T1000 (cell line): ENCODE data around the gene SRGAP3.

Experiments used
- DNase-seq: peaks from one replicate; lab custom pipeline; 2025; ENCODE audit warnings: mixed read lengths; lab: John Stamatoyannopoulos, UW

The SRGAP3 gene

DNA sequence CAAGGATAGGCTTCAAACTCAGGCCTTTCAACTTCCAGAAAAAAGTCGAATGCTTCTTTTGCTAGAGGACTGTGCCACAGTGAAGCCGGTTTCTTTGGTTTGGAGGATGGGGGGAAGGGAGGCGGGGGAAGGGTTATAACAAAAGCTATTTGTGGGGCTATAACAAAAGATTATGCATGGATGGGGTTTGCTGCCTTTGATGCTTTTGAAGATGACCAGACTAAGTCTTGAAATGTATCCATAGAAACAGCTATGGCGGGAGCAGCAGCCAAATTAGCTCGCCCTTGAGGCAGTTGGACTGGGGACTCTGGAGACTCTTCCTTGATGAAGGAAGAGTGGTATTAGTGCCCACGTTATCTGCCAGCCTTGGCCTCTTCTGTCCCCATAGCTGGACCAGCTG lies 47.5 kb downstream of the SRGAP3 start:
- no peak for DNase-seq

DNA sequence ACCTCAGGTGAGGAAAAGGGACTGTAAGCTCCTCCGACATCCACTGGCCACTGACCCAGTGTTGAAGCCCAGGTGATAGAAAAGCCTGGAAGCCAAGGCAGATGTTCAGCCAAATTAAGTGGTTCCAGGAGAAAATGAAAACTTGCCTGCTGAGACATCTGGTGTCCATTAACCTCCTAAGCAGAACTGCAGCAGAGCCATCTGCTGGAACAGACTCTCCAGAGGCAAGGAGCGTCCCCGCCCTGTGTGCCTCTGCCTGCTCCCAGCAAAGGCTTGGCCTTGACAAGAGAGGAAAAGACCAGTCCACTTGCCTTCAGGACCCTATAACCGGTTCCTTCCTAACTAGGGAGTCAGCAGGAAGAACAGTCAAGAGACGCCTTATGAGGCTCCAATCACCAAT lies 48.2 kb downstream of the SRGAP3 start:
- no peak for DNase-seq

DNA sequence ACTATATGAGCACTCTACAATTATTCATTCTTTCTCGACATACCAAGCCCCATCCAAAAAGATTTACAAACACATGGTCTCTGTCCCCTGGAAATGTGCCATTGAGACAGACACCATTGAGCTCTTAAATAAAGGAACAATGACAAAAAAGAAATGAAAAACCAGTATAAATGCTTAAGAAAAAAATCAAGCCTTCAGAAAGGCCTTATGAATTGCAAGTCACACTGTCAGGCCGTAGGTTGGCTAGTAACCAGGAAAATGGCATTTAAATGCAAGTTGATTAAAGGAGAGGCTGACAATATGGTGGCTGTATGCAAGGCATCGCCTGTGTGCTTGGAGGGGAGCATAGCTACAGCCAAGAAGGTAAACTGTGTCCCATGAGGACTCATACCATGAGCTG lies 49.7 kb downstream of the SRGAP3 start:
- no peak for DNase-seq

DNA sequence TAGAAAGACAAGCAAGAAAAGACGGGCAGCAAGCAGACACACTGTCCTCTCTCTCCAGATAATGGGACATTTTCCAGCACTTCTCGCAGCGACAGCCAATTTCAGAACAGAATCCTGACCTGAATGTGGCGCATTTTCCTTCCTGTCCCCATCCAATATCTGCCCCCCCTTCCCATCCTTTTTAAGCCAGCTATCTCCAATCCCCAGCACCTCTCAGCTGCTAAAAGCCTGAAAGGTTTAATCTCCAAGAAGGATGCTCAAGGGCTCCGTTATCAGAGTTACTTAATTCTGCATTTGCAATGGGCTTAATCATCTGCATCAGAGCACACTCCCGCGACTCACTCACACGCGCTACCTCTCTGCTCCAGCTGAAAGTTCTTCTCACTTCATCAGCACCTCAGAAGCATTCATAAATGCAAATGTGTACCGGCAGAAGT lies 50.5 kb downstream of the SRGAP3 start:
- DNase-seq, result no peak

DNA sequence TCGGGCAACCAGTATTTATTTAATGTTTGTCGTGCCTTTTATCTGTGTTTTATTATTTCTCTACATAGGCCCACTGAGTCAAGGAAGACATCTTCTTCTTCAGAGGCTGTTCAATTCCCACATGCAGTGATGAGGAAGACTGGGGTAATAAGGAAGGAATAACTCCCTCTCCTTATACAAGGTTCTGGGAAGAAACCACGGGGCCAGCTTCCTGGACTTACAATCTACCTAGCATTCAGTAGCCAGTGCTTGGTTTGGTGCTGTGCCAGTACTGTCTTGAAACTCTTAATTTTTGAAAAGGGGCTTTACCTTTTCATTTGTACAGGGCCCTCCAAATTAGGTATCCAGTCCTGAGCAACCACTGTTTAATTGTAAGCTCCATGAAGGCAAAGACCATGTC lies 51.2 kb downstream of the SRGAP3 start:
- DNase-seq, result no peak

DNA sequence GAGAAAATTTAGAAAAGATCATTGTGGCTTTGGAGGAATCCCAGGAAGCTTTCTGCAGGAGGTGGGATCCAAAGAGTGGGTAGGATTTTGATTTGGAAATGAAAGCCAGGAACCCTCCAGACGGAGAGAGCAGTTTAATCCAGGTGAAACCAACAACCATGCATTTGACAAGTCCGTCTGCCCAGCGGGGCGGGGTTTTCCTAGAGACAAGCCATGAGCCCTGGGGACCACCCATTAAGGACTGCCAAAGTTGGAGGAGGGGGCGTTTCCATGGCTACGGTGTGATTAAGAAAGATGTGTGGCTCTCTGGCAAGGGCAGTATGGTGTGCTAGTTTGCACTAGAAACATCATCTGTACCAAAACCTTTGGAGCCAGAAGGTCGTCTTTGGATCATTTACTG lies 53.4 kb downstream of the SRGAP3 start:
- DNase-seq, result no peak

DNA sequence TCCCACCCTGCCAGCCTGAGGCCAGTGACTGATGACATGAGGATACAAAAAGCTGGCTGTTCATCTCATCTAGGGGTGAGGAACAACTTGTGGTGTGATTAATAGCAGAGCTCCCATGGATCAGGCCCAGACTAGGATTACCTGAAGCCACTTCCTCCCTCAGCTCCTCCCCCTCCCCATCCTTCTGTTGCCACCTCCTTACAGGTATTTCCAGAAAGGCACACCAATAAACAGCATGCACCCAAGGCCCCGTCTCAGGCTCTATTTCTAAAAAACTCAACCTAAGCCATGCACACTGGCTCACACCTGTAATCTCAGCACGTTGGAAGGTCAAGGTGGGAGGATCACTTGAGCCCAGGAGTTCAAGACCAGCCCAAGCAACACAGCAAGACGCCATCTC lies 54.1 kb downstream of the SRGAP3 start:
- no peak for DNase-seq

DNA sequence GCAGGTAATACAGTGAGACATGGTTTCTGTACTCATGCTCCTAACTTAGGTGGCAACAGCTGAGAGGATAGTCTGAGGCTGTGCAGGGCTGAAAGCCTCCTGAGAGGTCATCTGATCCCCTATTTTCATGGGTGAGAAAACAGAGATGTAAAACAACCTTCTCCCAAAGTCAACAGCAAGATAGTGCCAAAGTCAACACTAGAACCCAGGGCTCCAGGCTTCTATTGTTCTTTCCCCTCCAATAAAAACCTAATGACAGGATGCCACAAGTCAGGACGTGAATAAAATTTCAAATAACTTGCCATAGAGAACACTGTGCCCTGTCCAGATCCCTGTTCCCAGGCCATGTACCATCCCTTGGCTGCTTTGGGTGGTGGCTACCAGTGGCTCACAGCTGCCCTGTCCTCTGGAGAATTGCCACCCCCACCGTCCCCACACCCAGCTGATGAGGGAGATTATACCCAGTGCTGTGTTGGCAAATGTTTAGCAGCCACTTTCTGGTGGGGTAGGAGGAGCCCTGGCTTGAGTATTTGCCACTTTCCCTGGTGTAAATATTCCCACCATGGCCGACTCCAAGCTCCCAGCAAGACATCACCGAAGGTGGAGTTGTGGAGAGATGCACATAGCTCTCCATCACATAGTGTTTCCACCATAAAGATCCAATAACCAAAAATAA lies 54.8 kb downstream of the SRGAP3 start:
- no peak for DNase-seq

DNA sequence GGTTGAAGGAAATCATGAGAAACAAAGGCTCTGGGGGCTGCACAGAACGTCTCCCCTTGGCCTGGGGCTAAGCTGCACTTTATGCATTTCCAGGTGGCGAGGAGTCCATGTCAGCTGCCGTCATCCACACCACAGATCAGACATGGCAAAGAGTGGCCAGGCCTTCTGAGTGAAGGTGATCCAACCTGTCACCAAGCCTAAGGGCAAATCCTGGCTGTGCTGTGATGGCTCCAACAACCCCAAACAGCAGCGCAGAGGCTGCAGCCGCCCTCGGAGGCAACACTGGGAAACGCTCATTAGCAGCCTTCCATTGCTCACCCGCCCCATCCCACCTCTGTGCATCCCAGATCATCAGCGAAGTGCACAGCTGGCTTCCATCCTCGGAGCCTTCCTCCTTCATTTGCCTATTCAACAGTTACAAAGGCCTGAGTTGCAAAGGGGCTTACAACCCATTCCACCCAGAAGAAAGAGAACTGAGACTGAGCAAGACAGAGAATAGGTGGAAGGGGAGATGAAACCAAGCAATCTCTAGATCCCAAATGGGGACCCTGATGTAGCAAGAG lies 55.7 kb downstream of the SRGAP3 start:
- no peak for DNase-seq

DNA sequence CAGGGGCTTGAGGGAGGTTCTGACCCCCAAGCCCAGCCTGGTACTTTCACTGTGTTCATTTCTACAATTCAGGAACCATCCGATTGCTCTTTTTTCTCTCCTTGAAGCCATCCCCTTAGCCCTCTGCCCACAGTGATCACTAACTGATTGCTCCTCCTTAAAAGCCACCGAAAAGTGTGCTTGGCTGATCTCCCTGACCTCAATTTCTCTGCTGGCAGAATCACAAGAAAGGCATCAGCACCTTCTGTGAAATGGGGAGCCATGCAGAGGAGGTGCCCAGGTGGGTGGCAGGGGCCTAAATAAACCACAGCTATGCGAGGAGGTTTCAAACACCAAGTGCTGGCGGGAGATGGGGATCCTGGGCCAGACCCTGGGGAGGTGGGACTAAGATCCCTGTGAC lies 56.2 kb downstream of the SRGAP3 start:
- DNase-seq, result no peak

DNA sequence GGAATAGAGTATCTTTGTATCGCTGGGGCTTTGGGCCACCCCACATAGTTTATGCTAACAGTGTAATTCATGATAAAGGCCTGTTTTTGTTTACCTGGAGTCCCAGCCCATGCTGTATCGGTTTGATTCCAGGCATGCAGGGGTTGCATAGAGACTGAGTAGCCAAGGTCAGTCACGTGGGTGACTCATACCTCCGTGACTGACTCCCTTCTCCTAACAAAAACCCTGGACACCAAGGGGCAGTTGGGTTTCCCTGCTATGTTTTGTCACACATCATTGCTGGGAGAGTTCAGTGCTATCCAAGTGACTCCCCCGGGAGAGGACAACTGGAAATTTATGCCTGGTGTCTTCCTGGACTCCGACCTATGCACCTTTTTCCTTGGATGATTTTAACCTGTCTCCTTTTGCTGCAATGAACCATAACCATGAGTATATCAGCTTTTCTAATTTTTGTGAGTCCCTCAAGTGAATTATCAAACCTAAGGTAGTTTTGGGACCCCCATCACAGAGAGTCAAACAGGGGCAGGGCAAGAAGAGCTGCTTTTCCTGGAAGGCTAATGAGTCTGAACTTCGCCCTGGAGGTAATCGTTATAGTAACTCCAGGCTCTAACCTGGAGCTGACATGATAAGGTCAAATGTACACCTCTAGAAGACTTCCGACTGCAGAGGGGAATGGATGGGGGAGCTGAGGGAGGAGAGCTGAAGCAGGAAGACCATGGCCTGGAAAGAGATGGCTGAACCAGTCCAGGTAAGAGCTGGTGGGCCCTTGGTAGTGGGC lies 57.0 kb downstream of the SRGAP3 start:
- no peak for DNase-seq

DNA sequence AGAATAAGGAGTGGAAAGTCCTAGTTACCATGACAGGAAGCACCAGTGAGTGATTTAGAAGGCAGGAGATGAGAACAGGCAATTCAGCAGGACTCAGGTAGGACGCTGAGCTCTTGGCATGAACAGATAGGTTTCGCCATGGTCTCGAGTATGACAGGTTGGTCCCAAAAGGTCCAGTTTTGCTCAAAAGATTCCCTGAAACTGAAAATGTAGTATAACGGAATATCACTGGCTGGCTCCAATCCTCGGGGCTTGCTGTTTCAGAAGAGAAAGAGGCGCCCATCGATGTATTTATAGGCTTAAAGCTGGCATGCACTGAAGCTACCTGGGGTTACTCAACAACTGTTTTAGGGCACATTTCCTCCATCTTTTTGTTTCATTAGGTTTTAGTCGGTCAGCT lies 59.2 kb downstream of the SRGAP3 start:
- no peak for DNase-seq

DNA sequence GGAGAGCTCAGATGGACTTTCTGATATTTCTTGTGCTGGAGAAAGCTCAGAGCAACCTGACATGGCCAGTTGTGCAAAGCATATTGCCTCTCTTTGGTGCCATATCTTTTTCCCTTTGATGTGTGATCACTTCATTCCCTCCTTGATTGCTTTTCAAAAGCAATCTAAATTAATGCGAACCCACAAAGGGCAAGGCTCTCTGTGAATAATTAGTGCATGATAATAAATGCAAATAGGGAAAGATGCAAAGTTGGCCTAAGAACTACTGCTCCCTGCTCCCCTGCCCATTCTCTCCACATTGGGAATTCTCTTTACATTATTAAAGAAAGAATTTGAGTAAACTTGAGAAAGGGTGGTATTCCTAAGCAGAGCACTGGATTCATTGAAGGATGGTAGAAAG lies 60.9 kb downstream of the SRGAP3 start:
- no peak for DNase-seq

DNA sequence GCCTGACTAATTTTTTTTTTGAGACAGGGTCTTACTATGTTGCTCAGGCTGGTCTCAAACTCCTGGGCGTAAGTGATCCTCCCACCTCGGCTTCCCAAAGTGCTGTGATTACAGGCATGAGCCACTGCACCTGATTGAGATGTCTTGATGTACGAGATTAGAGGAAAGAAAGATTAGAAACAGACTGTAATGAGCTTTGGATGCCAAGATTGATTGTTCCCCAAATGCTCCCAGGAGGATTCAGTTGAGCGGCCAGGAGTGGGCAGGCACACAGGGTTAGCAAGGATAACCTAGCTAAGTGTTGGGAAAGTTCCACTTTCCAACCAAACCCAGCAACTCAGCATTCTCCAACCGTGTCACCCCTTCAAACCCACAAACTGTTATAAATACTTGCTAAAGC lies 63.7 kb downstream of the SRGAP3 start:
- DNase-seq, result no peak

DNA sequence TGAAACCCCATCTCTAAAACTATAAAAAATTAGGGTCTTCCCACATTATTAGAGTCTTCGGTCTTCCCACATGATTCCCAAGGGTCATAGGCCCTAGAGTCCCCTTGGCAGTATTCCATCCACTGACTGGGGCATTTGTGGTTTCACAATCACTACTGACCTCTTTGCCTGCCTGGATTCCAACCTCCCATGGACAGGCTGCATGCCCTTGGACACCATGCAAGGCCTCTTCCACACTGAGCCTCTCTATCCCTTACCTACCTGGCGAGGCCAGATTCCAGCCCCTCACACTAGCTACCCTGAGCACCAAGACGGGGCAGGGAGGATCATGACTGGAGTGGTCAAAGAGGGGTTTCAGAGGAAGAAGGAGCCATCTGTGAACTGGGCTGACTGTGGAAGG lies 64.4 kb downstream of the SRGAP3 start:
- no peak for DNase-seq

DNA sequence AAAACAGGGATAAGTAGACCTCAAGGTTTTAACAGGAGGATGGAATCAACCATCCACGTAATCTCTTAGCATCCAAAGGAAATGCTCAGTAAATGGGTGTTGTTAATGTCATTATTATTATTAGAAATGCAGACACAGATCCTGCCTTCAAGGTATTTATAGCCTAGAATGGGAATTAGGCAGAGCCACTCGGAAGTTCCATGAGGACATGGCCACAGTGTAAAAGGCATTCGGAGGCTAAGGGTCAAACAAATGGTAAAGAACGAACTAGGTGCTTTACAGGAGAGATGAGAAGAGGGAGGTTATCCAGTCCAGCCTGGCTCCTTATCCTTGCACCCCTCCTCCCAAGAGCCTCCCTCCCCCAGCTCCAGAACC lies 65.0 kb downstream of the SRGAP3 start:
- DNase-seq, result no peak

DNA sequence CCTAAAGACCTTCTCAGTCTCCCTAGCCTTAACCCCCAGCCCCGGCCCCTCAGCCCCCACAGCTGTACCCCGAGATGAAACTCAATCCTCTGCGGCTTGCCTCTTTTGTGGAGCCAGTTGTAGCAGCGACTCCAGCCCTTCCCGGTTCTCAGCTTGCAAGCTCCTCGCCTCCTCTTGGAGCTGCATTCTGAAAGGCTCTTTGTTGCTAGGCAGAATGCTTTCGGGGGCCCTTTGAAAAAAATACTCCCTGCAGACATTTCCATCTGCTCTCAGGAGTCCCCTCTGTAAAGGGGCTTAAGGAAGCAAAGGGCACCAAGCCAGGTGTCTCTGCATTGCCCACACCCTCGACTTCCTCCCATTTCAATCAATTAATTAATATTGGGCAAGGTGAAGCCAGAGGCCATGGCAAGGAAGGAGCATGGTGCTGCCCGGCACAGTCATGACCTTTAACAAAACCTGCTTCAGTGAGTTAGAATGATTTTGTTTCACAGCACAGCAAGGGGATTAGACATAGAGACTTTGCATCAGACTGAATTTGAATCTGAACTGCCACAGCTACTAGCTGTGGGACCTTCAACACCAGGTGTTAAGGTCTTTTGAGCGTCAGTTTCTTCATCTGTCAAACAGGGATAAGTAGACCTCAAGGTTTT lies 65.5 kb downstream of the SRGAP3 start:
- no peak for DNase-seq

DNA sequence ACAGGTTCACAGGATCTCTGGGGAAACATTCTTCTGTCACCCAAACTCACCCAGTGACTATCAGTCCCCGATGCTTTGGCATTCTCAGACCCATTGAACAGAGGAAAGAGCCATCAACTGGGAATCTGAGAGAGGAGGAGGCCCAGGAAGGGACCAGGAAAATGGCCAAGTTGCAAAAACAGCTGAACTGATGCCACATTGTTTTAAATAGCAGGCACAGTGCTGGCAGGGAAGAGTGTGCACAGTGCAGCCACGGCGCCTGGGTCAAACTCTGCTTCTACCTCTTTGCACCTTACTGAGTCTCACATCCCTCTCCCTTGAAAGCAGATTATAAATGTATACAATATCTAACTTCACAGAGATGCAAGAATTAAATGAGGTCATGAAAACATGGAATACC lies 66.4 kb downstream of the SRGAP3 start:
- no peak for DNase-seq

DNA sequence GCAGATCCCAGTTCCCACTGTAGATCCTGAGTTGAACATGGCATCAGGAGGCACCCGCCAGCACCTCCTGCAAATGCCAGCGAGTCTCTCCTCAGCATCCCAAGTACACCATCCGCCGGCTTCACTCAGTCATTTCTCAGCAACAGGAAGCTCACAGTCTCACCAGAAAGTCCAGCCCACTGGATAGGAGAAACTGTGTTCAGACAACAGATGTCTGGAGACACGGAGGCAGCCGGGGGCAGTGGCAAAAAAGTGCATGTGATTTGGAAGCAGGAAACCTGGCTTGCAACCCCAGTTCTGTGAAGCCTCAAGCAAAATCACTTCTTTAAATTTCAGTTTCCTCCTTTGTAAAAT lies 68.7 kb downstream of the SRGAP3 start:
- DNase-seq, result no peak

DNA sequence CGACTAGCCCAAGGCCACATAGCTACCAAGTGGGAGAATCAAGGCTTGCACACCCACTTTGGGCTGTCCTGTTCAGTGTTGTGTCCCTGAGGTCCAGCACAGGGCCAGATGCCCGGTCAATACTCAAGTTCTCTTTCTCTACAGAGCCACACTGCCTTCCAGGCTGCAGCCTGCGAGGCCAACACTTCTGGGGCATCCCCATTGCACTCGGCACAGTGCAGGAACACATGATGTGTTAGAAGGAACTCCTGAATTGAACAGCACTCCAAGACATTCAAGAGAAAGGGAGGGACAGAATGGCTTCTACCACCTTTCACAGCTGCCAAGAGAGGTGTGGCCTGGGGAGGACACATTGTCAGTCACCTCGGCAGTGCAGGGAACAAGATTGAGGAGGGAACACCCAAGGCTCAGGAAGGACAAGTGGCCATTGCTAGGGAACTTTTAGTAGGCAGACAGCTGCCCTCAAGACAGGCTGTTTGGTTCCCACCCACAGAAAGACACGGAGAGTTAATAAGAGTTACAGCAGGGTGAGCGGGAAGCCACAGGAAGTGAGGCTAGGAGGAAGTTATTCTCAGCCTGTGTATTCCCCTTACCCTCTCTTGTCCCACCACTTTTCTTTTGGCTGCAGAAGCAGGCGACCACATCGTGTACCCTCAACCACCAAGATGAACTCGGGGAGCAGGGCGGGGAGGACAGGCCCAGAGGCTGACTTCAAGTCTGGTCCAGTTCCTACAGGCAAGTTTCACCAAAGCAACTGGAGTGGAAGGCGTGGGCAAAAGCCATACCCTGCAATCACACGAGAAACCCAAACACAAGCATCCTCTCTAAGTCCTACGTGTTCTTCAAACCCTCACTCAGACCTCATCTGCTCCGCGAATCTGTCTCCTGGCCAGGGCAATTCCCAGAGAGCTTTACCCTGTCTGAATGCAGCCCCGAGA lies 69.4 kb downstream of the SRGAP3 start:
- no peak for DNase-seq

DNA sequence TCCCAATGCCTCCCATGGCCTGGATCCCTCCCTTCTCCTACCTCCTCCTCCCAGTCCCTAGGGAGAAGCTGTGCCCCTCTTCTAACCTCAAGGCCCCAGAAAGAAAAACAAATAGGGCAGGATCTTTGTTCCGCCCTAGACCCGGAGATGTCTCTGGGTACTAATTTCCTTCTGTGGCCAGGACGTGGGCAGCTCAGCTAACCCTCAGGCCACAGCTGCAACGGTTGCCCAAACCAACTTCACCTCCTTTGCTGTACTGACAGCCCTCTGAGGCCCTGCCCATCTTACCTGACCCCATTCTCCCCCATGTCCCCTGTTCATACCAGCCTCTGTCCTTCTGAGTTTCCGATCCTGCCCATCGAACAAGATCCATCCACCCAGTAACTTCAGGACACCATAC lies 70.7 kb downstream of the SRGAP3 start:
- DNase-seq, result no peak

DNA sequence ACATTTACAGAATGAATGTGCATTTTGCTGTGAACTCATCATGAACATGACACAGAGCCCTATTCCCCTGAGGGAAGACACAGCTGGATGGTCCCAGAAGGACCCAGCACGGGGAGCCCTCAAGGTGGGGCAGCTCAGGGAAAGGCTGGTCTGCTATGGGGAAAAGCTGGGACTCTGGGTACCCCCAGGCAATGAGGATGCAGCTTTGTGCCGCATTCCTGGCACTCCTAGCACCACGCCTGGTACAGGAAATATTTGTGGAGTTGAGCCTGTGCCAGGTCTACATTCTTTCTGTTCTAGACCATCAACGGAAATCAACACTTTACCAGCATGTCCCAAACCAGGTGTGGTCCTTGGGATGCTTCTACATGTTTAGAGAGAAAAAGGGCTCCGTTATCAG lies 74.0 kb downstream of the SRGAP3 start:
- DNase-seq, result peak; percentile 38
